ENCODE data around the gene CEP83.
"Not testable (repeated sequence)": the region's sequence is repeated elsewhere in the genome, so short reads cannot be mapped to it uniquely, and the experiment has no call there.

CEP83 gene

DNA sequence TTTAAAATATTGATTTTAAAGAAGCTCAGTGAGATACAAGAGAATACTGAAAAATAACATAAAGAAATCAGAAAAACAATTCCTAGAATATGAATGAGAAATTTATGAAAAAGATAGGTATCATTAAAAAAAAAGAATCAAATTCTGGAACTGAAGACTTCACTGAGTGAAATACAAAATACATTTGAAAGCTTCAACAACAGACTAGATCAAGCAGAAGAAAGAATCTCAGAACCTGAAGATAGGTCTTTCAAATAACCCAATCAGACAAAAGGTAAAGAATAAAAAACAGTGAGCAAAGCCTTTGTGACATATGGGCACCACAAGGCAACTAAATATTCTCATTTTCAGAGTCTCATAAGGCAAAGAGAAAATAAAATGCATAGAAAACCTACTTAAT is 29.4 kb downstream of the CEP83 start:
- TF ChIP-seq, protein P1, sequence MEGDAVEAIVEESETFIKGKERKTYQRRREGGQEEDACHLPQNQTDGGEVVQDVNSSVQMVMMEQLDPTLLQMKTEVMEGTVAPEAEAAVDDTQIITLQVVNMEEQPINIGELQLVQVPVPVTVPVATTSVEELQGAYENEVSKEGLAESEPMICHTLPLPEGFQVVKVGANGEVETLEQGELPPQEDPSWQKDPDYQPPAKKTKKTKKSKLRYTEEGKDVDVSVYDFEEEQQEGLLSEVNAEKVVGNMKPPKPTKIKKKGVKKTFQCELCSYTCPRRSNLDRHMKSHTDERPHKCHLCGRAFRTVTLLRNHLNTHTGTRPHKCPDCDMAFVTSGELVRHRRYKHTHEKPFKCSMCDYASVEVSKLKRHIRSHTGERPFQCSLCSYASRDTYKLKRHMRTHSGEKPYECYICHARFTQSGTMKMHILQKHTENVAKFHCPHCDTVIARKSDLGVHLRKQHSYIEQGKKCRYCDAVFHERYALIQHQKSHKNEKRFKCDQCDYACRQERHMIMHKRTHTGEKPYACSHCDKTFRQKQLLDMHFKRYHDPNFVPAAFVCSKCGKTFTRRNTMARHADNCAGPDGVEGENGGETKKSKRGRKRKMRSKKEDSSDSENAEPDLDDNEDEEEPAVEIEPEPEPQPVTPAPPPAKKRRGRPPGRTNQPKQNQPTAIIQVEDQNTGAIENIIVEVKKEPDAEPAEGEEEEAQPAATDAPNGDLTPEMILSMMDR (IDR thresholded peaks at IDR 0.05; ENCODE audit: low read depth, low read length): no peak
- no peak for DNase-seq (ENCODE audit: extremely low read depth, low read depth)

DNA sequence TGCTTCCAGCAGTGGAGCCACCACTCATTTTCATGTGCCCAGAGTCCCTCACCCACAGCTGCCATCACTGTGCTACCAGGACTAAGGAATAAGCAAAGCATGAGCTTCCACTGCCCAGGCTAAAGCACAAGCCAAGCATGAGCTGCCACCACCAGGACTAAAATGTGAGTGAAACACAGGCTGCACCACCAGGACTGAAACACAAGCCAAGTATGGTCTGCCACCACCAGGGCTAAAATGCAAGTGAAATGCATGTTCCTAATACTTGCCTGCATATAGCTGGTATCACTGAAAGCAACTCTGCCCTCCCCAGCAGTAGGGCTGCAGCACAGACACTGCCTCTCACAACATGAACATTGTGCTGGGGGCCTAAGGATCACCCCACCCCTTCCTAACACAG is 30.0 kb downstream of the CEP83 start:
- no peak for DNase-seq (ENCODE audit: extremely low read depth, low read depth)
- TF ChIP-seq, protein P1 (IDR thresholded peaks at IDR 0.05; ENCODE audit: low read depth, low read length): no peak

DNA sequence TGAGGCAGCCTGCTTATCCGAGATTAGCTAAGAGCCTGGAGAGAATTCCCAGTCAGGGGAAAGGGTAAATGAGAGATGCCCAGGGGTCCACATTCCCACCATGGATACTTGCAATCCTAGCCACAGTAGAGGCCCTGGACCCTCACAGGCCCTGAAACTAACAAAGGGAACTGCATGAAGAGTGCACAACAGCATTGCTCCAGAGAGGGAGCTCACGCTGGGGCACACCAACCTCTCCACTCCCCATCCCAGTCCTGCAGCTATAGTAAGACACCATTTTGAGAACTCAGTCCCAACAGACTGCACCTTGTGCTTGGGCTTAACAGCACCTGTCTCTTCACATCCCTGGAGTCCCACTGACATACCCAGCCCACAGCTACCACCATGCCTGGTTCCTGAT is 30.5 kb downstream of the CEP83 start:
- DNase-seq (ENCODE audit: extremely low read depth, low read depth): no peak
- TF ChIP-seq, protein P1 (IDR thresholded peaks at IDR 0.05; ENCODE audit: low read depth, low read length): no peak

DNA sequence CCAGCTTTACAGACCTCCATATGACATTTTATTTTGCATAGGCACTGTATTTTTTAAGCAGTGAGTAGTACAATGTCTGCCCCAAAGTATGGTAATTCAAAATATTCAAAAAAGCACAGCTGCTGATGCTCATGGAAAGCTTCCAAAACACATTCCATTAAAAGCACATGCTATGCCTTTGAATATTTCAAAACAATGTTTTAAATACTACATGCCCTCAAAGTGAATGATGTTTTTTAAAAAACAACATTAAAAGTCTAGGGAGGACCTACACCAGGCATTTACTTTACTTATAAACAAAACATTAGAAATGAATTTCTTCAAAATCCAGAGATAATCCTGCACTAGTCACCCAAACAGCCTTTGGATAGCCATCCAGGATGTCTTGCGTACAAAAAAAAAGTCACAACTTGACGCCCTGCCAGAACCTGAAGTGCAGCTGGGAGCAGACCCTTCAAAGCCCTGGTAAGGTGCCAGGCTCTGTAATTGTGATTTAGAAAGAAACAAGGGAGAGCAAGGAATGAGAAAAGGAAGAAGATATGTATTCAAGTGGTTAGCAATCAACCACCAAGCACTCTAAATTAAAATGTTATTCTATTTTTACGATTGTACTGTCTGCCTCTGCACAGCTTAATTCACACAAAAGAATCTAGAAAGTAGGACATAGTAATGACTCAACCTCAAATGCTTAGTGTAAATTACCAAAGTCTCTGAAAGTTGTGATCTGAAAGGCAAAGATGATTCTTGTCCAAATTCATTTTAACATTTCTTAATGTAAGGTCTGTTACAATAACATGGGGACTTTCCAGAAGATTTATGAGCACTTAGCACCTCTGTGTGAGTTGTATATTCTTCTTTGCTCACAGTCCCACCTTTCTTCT is 31.9 kb downstream of the CEP83 start:
- DNase-seq (ENCODE audit: extremely low read depth, low read depth): peak; percentile 42

DNA sequence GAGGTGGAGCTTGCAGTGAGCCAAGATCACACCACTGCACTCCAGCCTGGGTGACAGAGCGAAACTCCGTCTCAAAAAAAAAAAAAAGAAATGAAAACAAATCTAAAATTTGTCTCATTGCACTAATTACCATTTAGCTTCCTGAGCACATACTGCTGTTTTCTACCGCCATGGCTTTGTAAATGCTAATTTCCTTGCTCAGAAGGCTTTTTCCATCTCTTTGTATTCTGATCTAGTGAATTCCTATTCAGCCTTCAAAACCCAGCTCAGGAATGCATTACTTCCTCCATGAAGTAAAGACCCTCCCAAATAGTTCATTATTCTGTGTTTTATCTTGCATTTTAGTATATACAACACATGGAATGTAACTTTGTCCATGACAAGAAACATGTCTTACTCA is 33.6 kb downstream of the CEP83 start:
- TF ChIP-seq, protein P1 (IDR thresholded peaks at IDR 0.05; ENCODE audit: low read depth, low read length): no peak
- no peak for DNase-seq (ENCODE audit: extremely low read depth, low read depth)

More for the DNA sequence above, 31.9 kb downstream of the CEP83 start:
- TF ChIP-seq, protein P1 (IDR thresholded peaks at IDR 0.05; ENCODE audit: low read depth, low read length): no peak

DNA sequence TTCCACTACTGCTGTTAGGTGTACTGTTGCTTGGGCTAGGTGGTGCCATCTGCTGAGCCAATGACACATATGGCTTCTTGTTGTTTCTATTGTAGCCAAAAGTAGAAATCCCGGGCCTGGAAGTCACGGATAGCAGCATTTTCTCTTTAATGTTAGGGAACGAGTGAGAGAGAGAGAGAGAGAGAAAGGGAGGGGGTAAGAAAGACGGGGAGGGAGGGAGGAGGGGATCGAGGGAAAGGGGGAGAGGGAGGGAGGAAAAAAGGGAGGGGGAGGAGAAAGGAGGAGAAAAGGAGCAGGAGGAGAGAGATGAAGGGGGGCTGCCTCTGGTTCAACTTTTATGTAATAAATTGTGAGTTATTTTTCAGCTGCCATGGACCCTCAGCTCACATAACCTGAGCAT is 34.8 kb downstream of the CEP83 start:
- DNase-seq (ENCODE audit: extremely low read depth, low read depth): not testable (repeated sequence)

DNA sequence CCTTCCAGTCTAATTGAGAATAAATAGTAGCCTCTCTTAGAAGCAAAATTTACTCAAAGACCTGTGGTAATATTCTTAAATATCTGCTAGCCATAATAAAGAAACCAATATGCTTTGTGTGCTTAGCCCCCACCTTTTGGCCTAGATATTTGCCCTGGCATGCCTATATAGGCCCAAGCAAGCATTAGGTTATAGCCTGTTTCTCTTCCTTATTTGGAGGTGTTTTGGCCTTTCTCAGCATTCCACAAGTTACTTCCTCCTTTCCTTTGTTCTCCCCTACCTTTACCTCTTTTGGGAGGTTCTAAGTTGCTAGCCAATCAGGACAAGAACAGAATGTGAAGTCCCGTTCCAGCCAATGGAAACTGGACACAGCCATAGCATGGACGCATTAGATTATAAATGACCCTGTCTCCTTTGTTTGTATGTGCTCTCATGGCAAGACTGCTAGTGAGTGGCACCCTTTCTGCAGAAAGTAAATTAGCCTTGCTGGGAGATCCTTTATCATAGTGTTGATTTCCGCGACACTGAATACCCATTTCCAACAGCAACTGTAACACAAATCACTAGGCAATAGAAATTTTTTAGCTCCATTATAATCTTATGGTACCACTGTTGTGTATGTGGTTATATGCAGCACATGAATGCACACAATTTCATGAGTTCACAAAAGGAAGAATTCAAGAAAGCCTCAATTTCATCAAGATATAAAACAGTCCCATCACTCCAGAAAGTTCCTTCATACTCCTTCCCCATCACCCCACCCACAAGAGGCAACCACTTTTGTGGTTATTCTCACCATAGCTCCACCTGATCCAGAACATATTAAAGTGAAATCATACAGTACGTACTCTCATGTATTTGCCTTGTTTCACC is 37.6 kb downstream of the CEP83 start:
- DNase-seq (ENCODE audit: extremely low read depth, low read depth): no peak
- TF ChIP-seq, protein P1 (IDR thresholded peaks at IDR 0.05; ENCODE audit: low read depth, low read length): no peak
